ENCODE data around the gene FHIP1B.

Gene FHIP1B

DNA sequence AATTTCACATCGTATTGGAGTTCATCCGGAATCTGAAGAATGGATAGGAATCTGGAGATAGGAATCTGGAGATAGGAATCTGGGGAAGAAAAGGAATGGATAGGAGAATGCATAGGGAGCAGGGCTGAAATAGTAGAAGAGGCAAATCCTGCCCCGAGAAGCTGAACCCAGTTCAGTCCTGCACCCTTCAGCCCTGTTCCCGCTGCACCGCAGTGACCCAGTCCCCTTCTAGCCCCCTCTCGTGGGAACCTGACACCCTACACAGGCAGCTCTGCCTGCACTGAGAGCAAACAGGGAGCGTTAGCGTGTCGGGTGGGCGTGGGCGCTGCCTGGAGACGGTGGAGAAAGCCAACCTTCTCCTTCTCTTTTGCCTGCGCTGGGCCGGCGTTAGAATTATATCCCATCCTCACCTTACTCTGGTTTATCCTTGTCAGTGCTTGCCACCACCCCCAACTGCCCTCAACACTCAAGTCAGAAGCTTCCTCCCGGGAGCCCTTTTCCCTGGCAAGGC lies 24.2 kb upstream of the FHIP1B start:
- TF ChIP-seq EZH2 (IDR thresholded peaks at IDR 0.05; ENCODE audit: borderline replicate concordance, low read depth, low read length, severe bottlenecking): no peak
- TF ChIP-seq, protein P1, sequence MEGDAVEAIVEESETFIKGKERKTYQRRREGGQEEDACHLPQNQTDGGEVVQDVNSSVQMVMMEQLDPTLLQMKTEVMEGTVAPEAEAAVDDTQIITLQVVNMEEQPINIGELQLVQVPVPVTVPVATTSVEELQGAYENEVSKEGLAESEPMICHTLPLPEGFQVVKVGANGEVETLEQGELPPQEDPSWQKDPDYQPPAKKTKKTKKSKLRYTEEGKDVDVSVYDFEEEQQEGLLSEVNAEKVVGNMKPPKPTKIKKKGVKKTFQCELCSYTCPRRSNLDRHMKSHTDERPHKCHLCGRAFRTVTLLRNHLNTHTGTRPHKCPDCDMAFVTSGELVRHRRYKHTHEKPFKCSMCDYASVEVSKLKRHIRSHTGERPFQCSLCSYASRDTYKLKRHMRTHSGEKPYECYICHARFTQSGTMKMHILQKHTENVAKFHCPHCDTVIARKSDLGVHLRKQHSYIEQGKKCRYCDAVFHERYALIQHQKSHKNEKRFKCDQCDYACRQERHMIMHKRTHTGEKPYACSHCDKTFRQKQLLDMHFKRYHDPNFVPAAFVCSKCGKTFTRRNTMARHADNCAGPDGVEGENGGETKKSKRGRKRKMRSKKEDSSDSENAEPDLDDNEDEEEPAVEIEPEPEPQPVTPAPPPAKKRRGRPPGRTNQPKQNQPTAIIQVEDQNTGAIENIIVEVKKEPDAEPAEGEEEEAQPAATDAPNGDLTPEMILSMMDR (IDR thresholded peaks at IDR 0.05; ENCODE audit: borderline replicate concordance, extremely low read depth, low read length, poor library complexity, severe bottlenecking): no peak
- H3K79me2 ChIP-seq (ENCODE audit: insufficient read depth, low read length): no peaks in the 10 kb centered on the region
- H3K9ac ChIP-seq (ENCODE audit: low read depth, low read length): no peak overlapping the region
- H3K36me3 ChIP-seq (ENCODE audit: insufficient read depth, low read length): no peaks in the 10 kb centered on the region
- DNase-seq (no peak), ATAC-seq (ENCODE audit: insufficient read depth, low read depth) (no peak)
- no peaks in the 10 kb centered on the region for H3K9me3 ChIP-seq (ENCODE audit: insufficient read depth, low read length, severe bottlenecking)
- no peak overlapping the region for H3K4me3 ChIP-seq (ENCODE audit: low read depth in 1 of 2, low read length in 2 of 2)
- no peaks in the 10 kb centered on the region for H3K4me1 ChIP-seq (ENCODE audit: insufficient read depth, low read length)
- no peak overlapping the region for H3K4me2 ChIP-seq (ENCODE audit: insufficient read depth, low read length)
- H4K20me1 ChIP-seq (ENCODE audit: insufficient read depth, low read length): no peaks in the 10 kb centered on the region
- no peak overlapping the region for H3K27ac ChIP-seq (ENCODE audit: low read length)
- H3K27me3 ChIP-seq (ENCODE audit: insufficient read depth, low read length, poor library complexity): peaks cover 10% of the 10 kb centered on the region
- no peak overlapping the region for H2AFZ ChIP-seq (ENCODE audit: low read depth, low read length)

GRCh38 chr11:6258141-6258540 lies 23.7 kb upstream of the FHIP1B start:
- peaks cover 10% of the 10 kb centered on the region for H3K27me3 ChIP-seq (ENCODE audit: insufficient read depth, low read length, poor library complexity)
- TF ChIP-seq, protein P1 (IDR thresholded peaks at IDR 0.05; ENCODE audit: borderline replicate concordance, extremely low read depth, low read length, poor library complexity, severe bottlenecking): no peak
- no peak for TF ChIP-seq EZH2 (IDR thresholded peaks at IDR 0.05; ENCODE audit: borderline replicate concordance, low read depth, low read length, severe bottlenecking)
- no peak for ATAC-seq (ENCODE audit: insufficient read depth, low read depth)

DNA sequence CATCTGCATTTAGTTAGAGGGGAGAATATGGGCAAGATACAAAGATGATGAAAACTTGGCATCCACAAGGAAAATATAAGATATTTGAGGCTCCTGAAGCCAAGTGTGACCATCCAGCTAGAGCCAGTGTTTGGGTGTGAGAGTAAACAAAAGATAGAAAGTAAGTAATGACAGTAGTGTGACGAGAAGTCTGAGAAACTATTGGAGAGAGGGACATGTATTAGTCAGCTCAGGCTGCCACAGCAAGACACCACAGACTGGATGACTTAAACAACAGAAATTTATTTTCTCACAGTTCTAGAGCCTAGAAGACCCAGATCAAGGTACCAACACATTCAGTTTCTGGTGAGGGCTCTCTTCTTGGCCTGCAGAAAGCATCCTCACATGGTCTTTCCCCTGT lies 18.8 kb upstream of the FHIP1B start:
- Histone ChIP-seq H3K79me2 (ENCODE audit: insufficient read depth, low read length) (no peaks in the 10 kb centered on the region), H3K9me3 (ENCODE audit: insufficient read depth, low read length, severe bottlenecking) (no peaks in the 10 kb centered on the region), H3K36me3 (ENCODE audit: insufficient read depth, low read length) (no peaks in the 10 kb centered on the region), H3K4me1 (ENCODE audit: insufficient read depth, low read length) (no peaks in the 10 kb centered on the region), H3K4me3 (ENCODE audit: low read depth in 1 of 2, low read length in 2 of 2) (no peak overlapping the region), H3K4me2 (ENCODE audit: insufficient read depth, low read length) (no peak overlapping the region), H3K9ac (ENCODE audit: low read depth, low read length) (no peak overlapping the region), H3K27me3 (ENCODE audit: insufficient read depth, low read length, poor library complexity) (peaks cover 10% of the 10 kb centered on the region), H4K20me1 (ENCODE audit: insufficient read depth, low read length) (no peaks in the 10 kb centered on the region), H2AFZ (ENCODE audit: low read depth, low read length) (no peak overlapping the region), H3K27ac (ENCODE audit: low read length) (no peak overlapping the region)
- no peak for TF ChIP-seq EZH2 (IDR thresholded peaks at IDR 0.05; ENCODE audit: borderline replicate concordance, low read depth, low read length, severe bottlenecking)
- TF ChIP-seq, protein P1 (IDR thresholded peaks at IDR 0.05; ENCODE audit: borderline replicate concordance, extremely low read depth, low read length, poor library complexity, severe bottlenecking): no peak
- no peak for ATAC-seq (ENCODE audit: insufficient read depth, low read depth)
- DNase-seq: no peak

More at GRCh38 chr11:6258141-6258540, 23.7 kb upstream of the FHIP1B start:
- no peak overlapping the region for H3K4me2 ChIP-seq (ENCODE audit: insufficient read depth, low read length)
- H4K20me1 ChIP-seq (ENCODE audit: insufficient read depth, low read length): no peaks in the 10 kb centered on the region
- H3K4me1 ChIP-seq (ENCODE audit: insufficient read depth, low read length): no peaks in the 10 kb centered on the region
- H2AFZ ChIP-seq (ENCODE audit: low read depth, low read length): no peak overlapping the region
- H3K9me3 ChIP-seq (ENCODE audit: insufficient read depth, low read length, severe bottlenecking): no peaks in the 10 kb centered on the region
- H3K36me3 ChIP-seq (ENCODE audit: insufficient read depth, low read length): no peaks in the 10 kb centered on the region
- DNase-seq: no peak
- H3K4me3 ChIP-seq (ENCODE audit: low read depth in 1 of 2, low read length in 2 of 2): no peak overlapping the region
- H3K79me2 ChIP-seq (ENCODE audit: insufficient read depth, low read length): no peaks in the 10 kb centered on the region
- no peak overlapping the region for H3K27ac ChIP-seq (ENCODE audit: low read length)
- H3K9ac ChIP-seq (ENCODE audit: low read depth, low read length): no peak overlapping the region

All from DND-41 (cell line).